Heart left ventricle (tissue), 13 donors: ENCODE measurements around the gene OR1I1.

ENCODE experiments used
- CTCF ChIP-seq, 12 donors: fragments of 200-600 bp; sonication (generic) in 4 of 12; IDR thresholded peaks; one replicate each; pipeline versions ENCODE4 v1.5.0 to v1.8.0; 2018 to 2022; ENCODE audit warnings: antibody characterized with exemption in 12 of 12, mild to moderate bottlenecking in 5 of 12
- POLR2A ChIP-seq, 2 donors: fragments of 450-650 bp; IDR thresholded peaks; one replicate each; pipeline ENCODE4 v1.6.1; 2017; ENCODE audit warnings: antibody characterized with exemption in 2 of 2, mild to moderate bottlenecking in 2 of 2, moderate library complexity in 2 of 2
- donor health status: ischemic (EF 13 %, LVEDD 7.1; RV severe dilation, severe dysfunction).
- donor health status: DM: no; HTN: yes; CAD: no.
- donor health status: DM: no; HTN: no; CAD: no.
- donor health status: ischemic (EF 25% LVEDD 6.9; RV normal size, moderate dysfunction).
- donor health status: ischemic (EF 25% LVEDD 5.7; RV mildly dilated, moderate dysfunction).
- donor health status: ischemic (EF 35%, LVEDD 5.7; RV mildly dilated, moderate dysfunction).
- donor health status: nonischemic (EF 11% LVEDD 7.7; RV severe dilation, severe dysfunction).
- donor health status: DM: yes; HTN: yes; CAD: no.
- donor health status: PGD.
- donor health status: ischemic (EF 29% LVEDD 5.4; RV normal size, mild dysfunction).
- donor health status: nonischemic (EF 23%, LVEDD 6.1; RV moderate dilation, normal function).

- TF ChIP-seq CTCF (IDR thresholded peaks at IDR 0.05) (no peak), POLR2A (IDR thresholded peaks at IDR 0.05) (no peak)
Measured at GRCh38 chr19:15118248-15118647, 36.2 kb downstream of the OR1I1 start.
